ENCODE data around the gene ZNF638.

- TF ChIP-seq POLR2A (IDR thresholded peaks at IDR 0.05; ENCODE audit: borderline replicate concordance, extremely low read depth, insufficient read depth, insufficient read length), result no peak
- TF ChIP-seq CTCF (IDR thresholded peaks at IDR 0.05 in 2 of 3, conservative IDR thresholded peaks at IDR 0.05 in 1 of 3; ENCODE audit: borderline replicate concordance in 1 of 3, insufficient read depth in 1 of 3, low read depth in 2 of 3, low read length in 2 of 3), result no peak
- TF ChIP-seq CEBPB (IDR thresholded peaks at IDR 0.05; ENCODE audit: low read depth), result no peak
- TF ChIP-seq YY1 (IDR thresholded peaks at IDR 0.05; ENCODE audit: extremely low read depth, insufficient replicate concordance, low read depth, low read length), result no peak
- no peak for TF ChIP-seq SP1 (IDR thresholded peaks at IDR 0.05; ENCODE audit: low read depth)
- TF ChIP-seq EZH2 (IDR thresholded peaks at IDR 0.05), result no peak
- TF ChIP-seq FOSL1 (IDR thresholded peaks at IDR 0.05; ENCODE audit: low read depth), result no peak
- no peak for TF ChIP-seq SRF (IDR thresholded peaks at IDR 0.05; ENCODE audit: low read depth)
- no peak for TF ChIP-seq MAX (IDR thresholded peaks at IDR 0.05)
- no peak for TF ChIP-seq POLR2AphosphoS5 (IDR thresholded peaks at IDR 0.05; ENCODE audit: low read depth, low read length)
- no peak for TF ChIP-seq EZH2phosphoT487 (IDR thresholded peaks at IDR 0.05; ENCODE audit: borderline replicate concordance)
- TF ChIP-seq SIN3A (IDR thresholded peaks at IDR 0.05; ENCODE audit: low read depth), result no peak
Observed at GRCh38 chr2:71454221-71455010, 122.8 kb downstream of the ZNF638 start.
